LNCaP clone FGC (cell line): ENCODE data around the gene PPP1R18.
"Not testable (repeated sequence)": the region's sequence is repeated elsewhere in the genome, so short reads cannot be mapped to it uniquely, and the experiment has no call there.

ENCODE experiments used
- DNase-seq: peaks from one replicate; pipeline ENCODE4 v3.0.0-alpha.2; 2011; ENCODE audit warnings: low read depth
- H3K4me3 ChIP-seq: 2 replicates; pipeline ENCODE4 v1.5.1; 2011; ENCODE audit warnings: mild to moderate bottlenecking, low read depth, low read length, control low read depth
- CTCF ChIP-seq: IDR thresholded peaks from 2 replicates; pipeline ENCODE4 v1.5.1; 2012; ENCODE audit warnings: mild to moderate bottlenecking; ENCODE audit not compliant: control insufficient read depth, insufficient read depth; ENCODE audit errors: extremely low read depth

Gene PPP1R18

DNA sequence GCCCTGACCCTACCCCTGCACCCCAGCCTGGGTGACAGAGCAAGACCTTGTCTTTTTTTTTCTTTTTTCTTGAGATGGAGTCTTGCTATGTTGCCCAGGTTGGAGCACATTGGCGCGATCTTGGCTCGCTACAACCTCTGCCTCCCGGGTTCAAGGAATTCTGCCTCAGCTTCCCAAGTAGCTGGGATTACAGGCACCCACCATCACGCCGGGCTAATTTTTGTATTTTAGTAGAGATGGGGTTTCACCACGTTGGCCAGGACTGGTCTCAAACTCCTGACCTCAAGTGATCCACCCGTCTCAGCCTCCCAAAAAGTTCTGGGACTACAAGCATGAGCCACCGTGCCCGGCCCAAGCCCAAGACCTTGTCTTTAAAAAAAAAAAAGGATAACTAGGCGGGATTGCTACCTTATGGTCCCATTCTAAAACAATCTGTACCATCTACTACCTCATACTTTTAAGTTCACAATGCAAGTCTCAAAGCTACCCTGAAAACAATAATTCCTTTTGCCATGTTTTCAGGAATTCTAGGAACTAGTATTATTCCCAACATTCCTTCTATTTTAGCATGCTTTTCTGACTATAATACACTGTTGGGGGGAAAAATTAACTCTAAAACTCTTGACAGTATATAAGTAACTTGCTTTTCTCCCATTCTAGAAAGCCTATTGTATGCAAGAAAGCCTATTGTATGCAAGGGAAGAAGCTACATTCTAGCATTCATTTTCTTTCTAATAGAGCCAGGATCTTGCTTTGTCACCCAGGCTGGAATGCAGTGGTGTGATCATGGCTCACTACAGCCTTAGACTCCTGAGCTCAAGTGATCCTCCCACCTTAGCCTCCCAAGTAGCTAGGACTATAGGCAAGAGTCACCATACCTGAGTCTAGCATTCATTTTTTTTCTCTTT, 40.3 kb upstream of the PPP1R18 start:
- no peak for TF ChIP-seq CTCF
- H3K4me3 ChIP-seq, result no peak overlapping the region
- DNase-seq, result no peak

- no peak for DNase-seq
- H3K4me3 ChIP-seq, result no peak overlapping the region
- no peak for TF ChIP-seq CTCF
Observed at GRCh38 chr6:30725713-30726505, 39.5 kb upstream of the PPP1R18 start.

GRCh38 chr6:30724906-30725667, 38.6 kb upstream of the PPP1R18 start:
- DNase-seq, result no peak
- TF ChIP-seq CTCF, result no peak
- H3K4me3 ChIP-seq, result no peak overlapping the region

DNA sequence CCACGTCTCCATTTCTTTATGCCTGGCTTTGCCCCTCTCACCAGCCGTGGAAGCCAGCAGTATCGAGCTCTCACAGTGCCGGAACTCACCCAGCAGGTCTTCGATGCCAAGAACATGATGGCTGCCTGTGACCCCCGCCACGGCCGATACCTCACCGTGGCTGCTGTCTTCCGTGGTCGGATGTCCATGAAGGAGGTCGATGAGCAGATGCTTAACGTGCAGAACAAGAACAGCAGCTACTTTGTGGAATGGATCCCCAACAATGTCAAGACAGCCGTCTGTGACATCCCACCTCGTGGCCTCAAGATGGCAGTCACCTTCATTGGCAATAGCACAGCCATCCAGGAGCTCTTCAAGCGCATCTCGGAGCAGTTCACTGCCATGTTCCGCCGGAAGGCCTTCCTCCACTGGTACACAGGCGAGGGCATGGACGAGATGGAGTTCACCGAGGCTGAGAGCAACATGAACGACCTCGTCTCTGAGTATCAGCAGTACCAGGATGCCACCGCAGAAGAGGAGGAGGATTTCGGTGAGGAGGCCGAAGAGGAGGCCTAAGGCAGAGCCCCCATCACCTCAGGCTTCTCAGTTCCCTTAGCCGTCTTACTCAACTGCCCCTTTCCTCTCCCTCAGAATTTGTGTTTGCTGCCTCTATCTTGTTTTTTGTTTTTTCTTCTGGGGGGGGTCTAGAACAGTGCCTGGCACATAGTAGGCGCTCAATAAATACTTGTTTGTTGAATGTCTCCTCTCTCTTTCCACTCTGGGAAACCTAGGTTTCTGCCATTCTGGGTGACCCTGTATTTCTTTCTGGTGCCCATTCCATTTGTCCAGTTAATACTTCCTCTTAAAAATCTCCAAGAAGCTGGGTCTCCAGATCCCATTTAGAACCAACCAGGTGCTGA, 37.6 kb upstream of the PPP1R18 start:
- H3K4me3 ChIP-seq, DNase-seq: not testable (repeated sequence)

- not testable (repeated sequence) for H3K4me3 ChIP-seq, DNase-seq
Observed at GRCh38 chr6:30723159-30723842, 36.9 kb upstream of the PPP1R18 start.

DNA sequence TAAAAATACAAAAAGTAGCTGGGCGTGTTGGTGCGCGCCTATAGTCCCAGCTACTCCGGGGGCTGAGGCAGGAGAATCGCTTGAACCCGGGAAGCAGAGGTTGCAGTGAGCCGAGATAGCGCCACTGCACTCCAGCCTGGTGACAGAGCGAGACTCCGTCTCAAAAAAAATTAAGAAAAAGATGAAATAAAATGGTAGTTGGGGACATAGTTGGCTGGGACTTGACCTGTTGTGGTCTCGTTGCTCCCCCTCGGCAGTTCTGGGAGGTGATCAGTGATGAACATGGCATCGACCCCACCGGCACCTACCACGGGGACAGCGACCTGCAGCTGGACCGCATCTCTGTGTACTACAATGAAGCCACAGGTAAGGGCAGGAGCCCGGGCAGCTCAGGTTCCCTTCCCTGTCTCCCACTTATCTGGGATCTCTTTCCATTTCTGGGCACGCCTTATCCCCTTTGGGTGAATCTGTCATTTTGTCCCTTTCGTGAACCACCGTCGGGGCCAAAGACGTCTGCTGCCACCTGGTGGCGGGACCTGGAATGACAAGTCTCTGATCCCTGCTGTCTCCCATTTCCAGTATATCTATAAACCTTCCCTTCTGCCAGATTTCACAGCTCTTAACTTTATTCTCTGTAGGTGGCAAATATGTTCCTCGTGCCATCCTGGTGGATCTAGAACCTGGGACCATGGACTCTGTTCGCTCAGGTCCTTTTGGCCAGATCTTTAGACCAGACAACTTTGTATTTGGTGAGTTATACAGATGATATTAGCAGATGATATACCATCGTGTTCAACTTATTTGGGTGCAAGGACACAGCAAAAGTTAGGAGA, 36.1 kb upstream of the PPP1R18 start:
- peak; percentile 94 for TF ChIP-seq CTCF
- H3K4me3 ChIP-seq, result peak overlapping the region; percentile 97
- no peak for DNase-seq

- not testable (repeated sequence) for DNase-seq
- peak overlapping the region; percentile 97 for H3K4me3 ChIP-seq
Observed at GRCh38 chr6:30722025-30722279, 35.5 kb upstream of the PPP1R18 start.
